ENCODE results near the gene CELF4. TPM values are rescaled to one million over a fixed set of nuclear protein-coding genes. Genes with fewer than 3 reads are reported as not detected.

CELF4 gene
- total and polyA plus RNA-seq, 2 of the 4 experiments (the other 2 are of a cell fraction), result not detected

GRCh38 chr18:37207343-37207742 is 358.3 kb downstream of the CELF4 start:
- intact Hi-C loops (cut with micrococcal nuclease), result no loop called here
- WGBS, 2 experiments (ENCODE audit: extremely low coverage in 2 of 2, insufficient read length in 1 of 2), result no CpG with 5 or more reads among the region's 1 CpG
- Histone ChIP-seq H2BK5ac (ENCODE audit: low read depth, low read length, poor library complexity, severe bottlenecking) (no peak overlapping the region), H3K9me3 (ENCODE audit: control insufficient read depth, insufficient read depth, low read length) (no peaks in the 10 kb centered on the region), H3K4me1 (ENCODE audit: control insufficient read depth, insufficient read depth, low read length) (no peaks in the 10 kb centered on the region), H4K20me1 (ENCODE audit: insufficient read depth, low read length) (no peaks in the 10 kb centered on the region), H3K36me3 (ENCODE audit: control insufficient read depth, insufficient read depth, low read length) (no peaks in the 10 kb centered on the region), H4K8ac (ENCODE audit: low read depth in 2 of 2, low read length in 2 of 2) (no peak overlapping the region), H3K56ac (ENCODE audit: extremely low read depth, insufficient read depth, low read length) (no peak overlapping the region), H3K9me1 (ENCODE audit: insufficient read depth, low read length) (no peaks in the 10 kb centered on the region), H3K9ac (ENCODE audit: low read depth, low read length) (no peak overlapping the region), H4K91ac (ENCODE audit: insufficient read depth, low read depth, low read length) (no peak overlapping the region), H3K79me1 (ENCODE audit: low read depth in 1 of 2, low read length in 2 of 2) (no peaks in the 10 kb centered on the region), H3K18ac (ENCODE audit: low read depth, low read length) (no peak overlapping the region), H3K4me3 (ENCODE audit: insufficient read depth, low read depth, low read length) (no peak overlapping the region), H2BK120ac (ENCODE audit: low read depth, low read length) (no peak overlapping the region), H2AFZ (replicated peaks; ENCODE audit: low read length, poor library complexity) (no peak overlapping the region), H3K4ac (ENCODE audit: low read depth, low read length) (no peak overlapping the region), H2BK20ac (ENCODE audit: low read depth, low read length) (no peak overlapping the region), H2AK9ac (replicated peaks; ENCODE audit: low read depth, low read length, poor library complexity) (no peak overlapping the region), H2AK5ac (ENCODE audit: low read depth, low read length) (no peak overlapping the region), H3K4me2 (ENCODE audit: low read depth, low read length) (no peak overlapping the region), H3K27ac (ENCODE audit: insufficient read depth, low read length) (no peak overlapping the region), H4K5ac (ENCODE audit: low read depth, low read length) (no peak overlapping the region), H3K27me3 (ENCODE audit: control insufficient read depth, insufficient read depth, low read length) (no peaks in the 10 kb centered on the region), H3K14ac (replicated peaks; ENCODE audit: low read depth, low read length) (no peak overlapping the region), H2BK15ac (ENCODE audit: low read depth, low read length) (no peak overlapping the region), H3K23ac (ENCODE audit: low read depth, low read length) (no peak overlapping the region)
- ChIA-PET CTCF (no interaction called here), POLR2A (ENCODE audit: unreplicated experiment) (no interaction called here)
- ATAC-seq (ENCODE audit: low read depth), result no peak
- no TSS peak for BruUV-seq (replicated peaks)
- in situ Hi-C loops (cut with MboI; ENCODE audit: low sequenced_read_pairs), result no loop called here
- no peak for DNase-seq
- dilution Hi-C loops (cut with HindIII; ENCODE audit: low sequenced_read_pairs, unreplicated experiment), result no loop called here
- TF ChIP-seq MAFK (IDR thresholded peaks at IDR 0.05; ENCODE audit: low read depth, low read length), result no peak
- TF ChIP-seq MXI1 (IDR thresholded peaks at IDR 0.05; ENCODE audit: borderline replicate concordance, low read depth, low read length), result no peak
- TF ChIP-seq CTCF (conservative IDR thresholded peaks at IDR 0.05; ENCODE audit: low read depth, low read length), result no peak
- TF ChIP-seq FOS (IDR thresholded peaks at IDR 0.05; ENCODE audit: low read depth, low read length), result no peak
- TF ChIP-seq POLR2A (IDR thresholded peaks at IDR 0.05; ENCODE audit: low read depth, low read length), result no peak
- no peak for TF ChIP-seq SMC3 (IDR thresholded peaks at IDR 0.05; ENCODE audit: low read depth, low read length)
